HepG2 (cell line): ENCODE results near the gene TBC1D14.

ENCODE experiments used
- CTCF ChIP-seq: sonication (generic); formaldehyde crosslinking; IDR thresholded peaks from 2 replicates; pipeline ENCODE4 v1.5.0; 2020; ENCODE audit warnings: mild to moderate bottlenecking, missing genetic modification reagents, moderate library complexity
- GABPA ChIP-seq, 2 experiments: IDR thresholded peaks; 2 replicates each; pipeline ENCODE4 v1.6.1; 2011 to 2016; ENCODE audit warnings: low read depth in 2 of 2, low read length in 1 of 2, missing biosample characterization in 1 of 2, missing genetic modification characterization in 1 of 2

GRCh38 chr4:7055990-7056325 lies 146.3 kb downstream of the TBC1D14 start:
- TF ChIP-seq GABPA (IDR thresholded peaks at IDR 0.05; ENCODE audit: low read depth, low read length) (no peak), GABPA (CRISPR knock-in tag; IDR thresholded peaks at IDR 0.05; ENCODE audit: low read depth) (no peak), CTCF (CRISPR knock-in tag) (no peak)
